ENCODE data around the gene SULT2B1. TPM values are rescaled to one million over a fixed set of nuclear protein-coding genes. Genes with fewer than 3 reads are reported as not detected.
"Not testable (repeated sequence)": the region's sequence is repeated elsewhere in the genome, so short reads cannot be mapped to it uniquely, and the experiment has no call there.

The SULT2B1 gene
- polyA plus RNA-seq, 1 experiment = 0.25 TPM

DNA sequence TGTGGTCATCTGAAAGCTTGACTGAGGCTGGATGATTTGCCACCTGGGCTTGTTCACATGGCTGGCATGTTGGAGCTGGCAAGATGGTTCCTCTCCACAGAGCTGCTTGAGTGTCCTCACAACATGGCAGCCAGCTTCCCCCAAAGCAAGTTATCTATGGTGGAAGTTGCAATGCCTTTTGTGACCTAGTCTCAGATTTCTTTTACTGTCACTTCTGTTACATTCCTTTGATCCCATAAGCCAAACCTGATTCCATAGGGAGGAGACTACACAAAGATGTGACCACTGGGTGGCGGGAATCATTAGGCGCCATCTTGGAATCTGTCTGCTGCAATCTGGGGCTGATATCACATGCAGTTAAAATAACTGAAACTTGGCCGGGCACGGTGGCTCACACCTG, 22.8 kb upstream of the SULT2B1 start:
- CTCF ChIA-PET = interaction anchor here (0.6 to 1.4 kb wide), 3 partner anchors 22 to 55 kb away, joined by 3 to 5 read pairs (median 3); no protein-coding TSS in a partner anchor

DNA sequence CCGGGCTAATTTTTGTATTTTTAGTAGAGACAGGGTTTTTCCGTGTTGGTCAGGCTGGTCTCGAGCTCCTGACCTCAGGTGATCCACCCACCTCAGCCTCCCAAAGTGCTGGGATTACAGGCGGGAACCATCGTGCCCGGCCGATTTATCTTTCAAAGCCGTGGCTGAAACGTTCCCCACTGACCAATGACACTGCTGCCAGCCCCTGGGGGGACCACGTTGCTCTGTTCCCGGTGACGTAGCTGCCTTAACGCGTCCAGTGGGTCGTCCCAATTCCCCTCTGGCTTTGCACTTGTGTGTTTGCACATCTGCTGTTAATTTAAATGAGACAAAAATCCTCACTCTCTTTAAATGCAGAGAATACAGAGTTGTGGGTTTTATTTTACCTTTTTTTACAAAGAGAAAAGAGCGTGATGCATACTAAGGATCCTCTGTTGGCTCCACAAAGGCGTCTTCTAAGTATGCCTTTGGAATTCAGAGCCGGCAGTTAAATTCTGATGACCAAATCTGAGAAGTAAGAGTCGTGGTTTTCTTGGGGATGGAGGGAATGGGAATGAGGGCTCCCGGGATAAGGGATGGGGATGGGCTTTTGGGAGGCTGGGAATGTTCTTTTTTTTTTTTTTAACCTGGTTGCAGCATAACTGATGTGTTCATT, 21.8 kb upstream of the SULT2B1 start:
- Histone ChIP-seq H3K36me3 (ENCODE audit: control insufficient read depth, insufficient read depth, low read length) (no peaks in the 10 kb centered on the region), H3K27me3 (ENCODE audit: control insufficient read depth, insufficient read depth, low read length) (no peaks in the 10 kb centered on the region), H3K4me3 (ENCODE audit: low read depth, low read length) (no peak overlapping the region)
- no peak for DNase-seq (ENCODE audit: low read depth)
- ChIA-PET POLR2A (no interaction called here), CTCF (no interaction called here)
- TF ChIP-seq, protein P1, sequence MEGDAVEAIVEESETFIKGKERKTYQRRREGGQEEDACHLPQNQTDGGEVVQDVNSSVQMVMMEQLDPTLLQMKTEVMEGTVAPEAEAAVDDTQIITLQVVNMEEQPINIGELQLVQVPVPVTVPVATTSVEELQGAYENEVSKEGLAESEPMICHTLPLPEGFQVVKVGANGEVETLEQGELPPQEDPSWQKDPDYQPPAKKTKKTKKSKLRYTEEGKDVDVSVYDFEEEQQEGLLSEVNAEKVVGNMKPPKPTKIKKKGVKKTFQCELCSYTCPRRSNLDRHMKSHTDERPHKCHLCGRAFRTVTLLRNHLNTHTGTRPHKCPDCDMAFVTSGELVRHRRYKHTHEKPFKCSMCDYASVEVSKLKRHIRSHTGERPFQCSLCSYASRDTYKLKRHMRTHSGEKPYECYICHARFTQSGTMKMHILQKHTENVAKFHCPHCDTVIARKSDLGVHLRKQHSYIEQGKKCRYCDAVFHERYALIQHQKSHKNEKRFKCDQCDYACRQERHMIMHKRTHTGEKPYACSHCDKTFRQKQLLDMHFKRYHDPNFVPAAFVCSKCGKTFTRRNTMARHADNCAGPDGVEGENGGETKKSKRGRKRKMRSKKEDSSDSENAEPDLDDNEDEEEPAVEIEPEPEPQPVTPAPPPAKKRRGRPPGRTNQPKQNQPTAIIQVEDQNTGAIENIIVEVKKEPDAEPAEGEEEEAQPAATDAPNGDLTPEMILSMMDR (IDR thresholded peaks at IDR 0.05; ENCODE audit: insufficient read depth, low read depth, low read length) = no peak

More for the DNA sequence above, 22.8 kb upstream of the SULT2B1 start:
- Histone ChIP-seq H3K4me3 (ENCODE audit: low read depth, low read length) (no peak overlapping the region), H3K27me3 (ENCODE audit: control insufficient read depth, insufficient read depth, low read length) (no peaks in the 10 kb centered on the region), H3K36me3 (ENCODE audit: control insufficient read depth, insufficient read depth, low read length) (no peaks in the 10 kb centered on the region; the same call in 1 of the 2 replicates)
- DNase-seq (ENCODE audit: low read depth) = no peak
- TF ChIP-seq, protein P1 (IDR thresholded peaks at IDR 0.05; ENCODE audit: insufficient read depth, low read depth, low read length) = no peak
- POLR2A ChIA-PET = no interaction called here

DNA sequence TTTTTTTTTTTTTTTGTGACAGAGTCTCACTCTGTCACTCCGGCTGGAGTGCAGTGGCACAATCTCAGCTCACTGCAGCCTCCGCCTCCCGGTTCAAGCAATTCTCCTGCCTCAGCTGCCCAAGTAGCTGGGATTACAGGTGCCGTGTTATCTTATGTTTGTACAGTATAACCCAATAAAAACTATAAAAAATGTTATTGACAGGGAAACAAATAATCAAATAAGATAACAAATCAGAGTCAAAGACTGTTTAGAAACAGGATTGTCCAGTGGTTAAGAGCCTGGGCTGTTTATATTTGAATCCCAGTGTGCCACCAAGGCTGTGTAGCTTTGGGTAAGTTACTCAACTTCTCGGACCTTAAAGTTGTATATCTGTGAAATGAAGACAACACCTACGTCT, 21.2 kb upstream of the SULT2B1 start:
- Histone ChIP-seq H3K36me3 (ENCODE audit: control insufficient read depth, insufficient read depth, low read length) (no peaks in the 10 kb centered on the region), H3K27me3 (ENCODE audit: control insufficient read depth, insufficient read depth, low read length) (no peaks in the 10 kb centered on the region), H3K4me3 (ENCODE audit: low read depth, low read length) (no peak overlapping the region)
- POLR2A ChIA-PET = no interaction called here
- no peak for DNase-seq (ENCODE audit: low read depth)
- TF ChIP-seq, protein P1 (IDR thresholded peaks at IDR 0.05; ENCODE audit: insufficient read depth, low read depth, low read length) = no peak
- CTCF ChIA-PET = no interaction called here

DNA sequence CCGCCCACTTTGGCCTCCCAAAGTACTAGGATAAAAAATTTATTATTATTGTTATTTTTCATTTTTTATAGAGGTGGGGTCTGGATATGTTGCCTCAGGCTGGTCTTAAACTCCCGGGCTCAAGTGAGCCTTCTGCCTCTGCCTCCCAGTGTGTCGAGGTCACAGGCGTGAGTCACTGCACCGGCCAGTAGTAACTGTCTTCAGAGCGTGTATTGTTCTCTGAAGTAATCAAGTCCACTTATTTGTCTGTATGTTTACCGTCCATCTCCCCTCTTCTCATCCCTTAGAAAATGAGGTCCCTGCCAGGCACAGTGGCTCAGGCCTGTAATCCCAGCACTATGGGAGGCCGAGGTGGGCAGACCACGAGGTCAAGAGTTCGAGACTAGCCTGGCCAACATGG, 18.2 kb upstream of the SULT2B1 start:
- ChIA-PET CTCF (no interaction called here), POLR2A (no interaction called here)
- no peaks in the 10 kb centered on the region for H3K27me3 ChIP-seq (ENCODE audit: control insufficient read depth, insufficient read depth, low read length)
- H3K36me3 ChIP-seq (ENCODE audit: control insufficient read depth, insufficient read depth, low read length) = no peaks in the 10 kb centered on the region
- H3K4me3 ChIP-seq (ENCODE audit: low read depth, low read length) = no peak overlapping the region
- TF ChIP-seq, protein P1 (IDR thresholded peaks at IDR 0.05; ENCODE audit: insufficient read depth, low read depth, low read length) = no peak
- no peak for DNase-seq (ENCODE audit: low read depth)

DNA sequence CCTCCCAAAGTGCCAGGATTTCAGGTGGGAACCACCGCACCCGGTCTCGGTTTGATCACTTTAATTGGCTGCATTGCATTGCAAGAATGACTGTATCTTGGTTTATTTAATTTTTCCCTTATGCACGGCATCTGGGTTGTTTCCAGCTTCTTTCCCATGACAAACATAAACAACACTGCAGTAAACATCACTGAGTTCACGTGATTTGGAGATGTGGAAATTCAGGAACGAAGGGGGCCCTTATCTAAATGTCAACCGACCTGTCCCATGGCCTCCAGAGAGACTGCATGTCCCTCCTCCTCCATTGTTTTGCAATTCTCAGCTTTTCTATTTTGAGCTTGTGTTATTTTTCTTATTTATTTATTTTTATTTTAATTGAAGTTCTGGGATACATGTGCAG, 14.4 kb upstream of the SULT2B1 start:
- no peak for DNase-seq (ENCODE audit: low read depth)
- no peaks in the 10 kb centered on the region for H3K27me3 ChIP-seq (ENCODE audit: control insufficient read depth, insufficient read depth, low read length)
- POLR2A ChIA-PET = no interaction called here
- CTCF ChIA-PET = no interaction called here
- no peaks in the 10 kb centered on the region for H3K36me3 ChIP-seq (ENCODE audit: control insufficient read depth, insufficient read depth, low read length)
- H3K4me3 ChIP-seq (ENCODE audit: low read depth, low read length) = no peak overlapping the region
- TF ChIP-seq, protein P1 (IDR thresholded peaks at IDR 0.05; ENCODE audit: insufficient read depth, low read depth, low read length) = no peak

DNA sequence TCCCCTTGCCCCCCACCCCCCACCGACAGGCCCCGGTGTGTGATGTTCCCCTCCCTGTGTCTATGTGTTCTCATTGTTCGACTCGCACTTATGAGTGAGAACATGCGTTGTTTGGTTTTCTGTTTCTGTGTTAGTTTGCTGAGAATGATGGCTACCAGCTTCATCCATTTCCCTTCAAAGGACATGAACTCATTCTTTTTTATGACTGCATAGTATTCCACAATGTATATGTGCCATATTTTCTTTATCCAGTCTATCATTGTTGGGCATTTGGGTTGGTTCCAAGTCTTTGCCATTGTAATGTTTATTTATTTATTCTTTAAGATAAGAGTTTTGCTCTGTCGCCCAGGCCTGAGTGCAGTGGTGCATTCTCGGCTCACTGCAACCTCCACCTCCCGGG, 13.9 kb upstream of the SULT2B1 start:
- POLR2A ChIA-PET; H3K27me3 ChIP-seq (ENCODE audit: control insufficient read depth, insufficient read depth, low read length); H3K36me3 ChIP-seq (ENCODE audit: control insufficient read depth, insufficient read depth, low read length); CTCF ChIA-PET; DNase-seq (ENCODE audit: low read depth); H3K4me3 ChIP-seq (ENCODE audit: low read depth, low read length): not testable (repeated sequence)
